K562 (cell line): Measurements from ENCODE around the gene CALCOCO2. TPM values are rescaled to one million over a fixed set of nuclear protein-coding genes. Genes with fewer than 3 reads are reported as not detected.

Source experiments
- CBX8 ChIP-seq: fragments of 200-600 bp; sonication (generic); IDR thresholded peaks from 2 replicates; pipeline ENCODE4 v1.6.1; 2012; ENCODE audit warnings: borderline replicate concordance, mixed run types, low read depth, mild to moderate bottlenecking, moderate library complexity, mixed read lengths, low read length, control low read depth, inconsistent platforms; ENCODE audit not compliant: poor library complexity, severe bottlenecking; ENCODE audit errors: extremely low read depth
- CTCF ChIP-seq, 3 experiments: IDR thresholded peaks in 2 of 3; conservative IDR thresholded peaks in 1 of 3; 2 replicates each; pipeline ENCODE4 v1.5.1; 2011 to 2012; ENCODE audit warnings: low read length in 3 of 3, mild to moderate bottlenecking in 3 of 3, control low read depth in 2 of 3, improper control_type of control experiment in 1 of 3, inconsistent platforms in 1 of 3, low read depth in 1 of 3, mixed read lengths in 1 of 3, moderate library complexity in 1 of 3; ENCODE audit not compliant: insufficient read depth in 2 of 3
- PHTF2 ChIP-seq: fragments of 250-450 bp; sonication (Bioruptor Pico); IDR thresholded peaks from 2 replicates; pipeline ENCODE4 v1.5.0; 2021; ENCODE audit warnings: mild to moderate bottlenecking
- TEAD1 ChIP-seq, 2 experiments: fragments of 450-650 bp in 1 of 2; sonication (generic) in 1 of 2; formaldehyde crosslinking; IDR thresholded peaks; 2 replicates each; pipeline versions ENCODE4 v1.4.0 to v1.8.0; 2020 to 2022; ENCODE audit warnings: mild to moderate bottlenecking in 2 of 2, missing genetic modification reagents in 1 of 2
- UBTF ChIP-seq, 2 experiments: IDR thresholded peaks; 2 replicates each; pipeline ENCODE4 v1.6.1; 2012; ENCODE audit warnings: improper control_type of control experiment in 2 of 2, low read depth in 2 of 2, low read length in 2 of 2, borderline replicate concordance in 1 of 2
- ZNF316 ChIP-seq: fragments of 450-650 bp; IDR thresholded peaks from 2 replicates; pipeline ENCODE4 v1.6.1; 2016
- polyA plus RNA-seq, 8 experiments: library from polyadenylated mRNA; depleted of rRNA in 4 of 8; stranded (reverse) in 5 of 8; unstranded in 3 of 8; fragments of >200 nt; fragmentation: Nextera tagmentation in 2 of 8; fragmentation: Illumina TruSeq in 1 of 8; extraction: Ambion mirVana in 2 of 8; extraction: Trizol in 1 of 8; gene quantifications; 2 replicates each; pipeline versions ENCODE4 v1.2.1 to v1.2.3, GENCODE V29; 2011 to 2014; ENCODE audit warnings: inconsistent platforms in 1 of 8, missing spikeins in 1 of 8
- total RNA-seq, 7 experiments: library from RNA; depleted of rRNA in 6 of 7; stranded (reverse); fragments of >200 nt in 6 of 7; fragmentation: Illumina TruSeq in 2 of 7; extraction: Trizol in 2 of 7; gene quantifications; 2 replicates each; pipeline versions ENCODE4 v1.2.1 to v1.2.3, GENCODE V29; 2011 to 2021; ENCODE audit warnings: low replicate concordance in 1 of 7

The CALCOCO2 gene
- total and polyA plus RNA-seq, 9 of the 15 experiments (the other 6 are each of a cell fraction or from before 2014, with no cell fraction given), result 24.1 to 87.3 (median 67.5) TPM

GRCh38 chr17:48893646-48894508 lies 63.0 kb downstream of the CALCOCO2 start (continued):
- TF ChIP-seq CTCF (IDR thresholded peaks at IDR 0.05 in 2 of 3, conservative IDR thresholded peaks at IDR 0.05 in 1 of 3; ENCODE audit: insufficient read depth in 2 of 3, low read depth in 1 of 3, low read length in 3 of 3), result no peak
- no peak for TF ChIP-seq TEAD1 (CRISPR knock-in tag; IDR thresholded peaks at IDR 0.05)
- no peak for TF ChIP-seq PHTF2
- TF ChIP-seq CBX8, result no peak
- peak; percentile 86 for TF ChIP-seq ZNF316
- TF ChIP-seq UBTF (IDR thresholded peaks at IDR 0.05; ENCODE audit: borderline replicate concordance in 1 of 2, low read depth in 2 of 2, low read length in 2 of 2), result no peak
